H1 (cell line): ENCODE measurements around the gene WASL. TPM values are rescaled to one million over a fixed set of nuclear protein-coding genes. Genes with fewer than 3 reads are reported as not detected.

ENCODE experiments used
- CEBPB ChIP-seq: IDR thresholded peaks from 2 replicates; pipeline ENCODE4 v1.6.1; 2012; ENCODE audit warnings: low read depth, low read length
- CTBP2 ChIP-seq: IDR thresholded peaks from 2 replicates; pipeline ENCODE4 v1.7.0; 2011; ENCODE audit warnings: borderline replicate concordance, mild to moderate bottlenecking, moderate library complexity, mixed read lengths, low read length; ENCODE audit not compliant: insufficient read depth, insufficient read length
- FOSL1 ChIP-seq: IDR thresholded peaks from 2 replicates; pipeline ENCODE4 v1.6.1; 2011; ENCODE audit warnings: mild to moderate bottlenecking, low read depth, low read length, moderate library complexity; ENCODE audit not compliant: insufficient read depth
- GTF2F1 ChIP-seq: IDR thresholded peaks from 2 replicates; pipeline ENCODE4 v1.6.1; 2012; ENCODE audit warnings: low read depth, low read length, improper control_type of control experiment, borderline replicate concordance
- JUN ChIP-seq: IDR thresholded peaks from 2 replicates; pipeline ENCODE4 v1.6.1; 2011; ENCODE audit warnings: low read depth, mild to moderate bottlenecking, improper control_type of control experiment, low read length
- JUND ChIP-seq: IDR thresholded peaks from 2 replicates; pipeline ENCODE4 v1.6.1; 2011; ENCODE audit warnings: mild to moderate bottlenecking, improper control_type of control experiment, low read length
- NRF1 ChIP-seq: IDR thresholded peaks from 2 replicates; pipeline ENCODE4 v1.6.1; 2011; ENCODE audit warnings: mild to moderate bottlenecking, low read depth, low read length, improper control_type of control experiment
- RAD21 ChIP-seq, 2 experiments: IDR thresholded peaks in 1 of 2; conservative IDR thresholded peaks in 1 of 2; 2 replicates each; pipeline ENCODE4 v1.6.1; 2011; ENCODE audit warnings: low read depth in 2 of 2, low read length in 2 of 2, improper control_type of control experiment in 1 of 2, inconsistent platforms in 1 of 2, mild to moderate bottlenecking in 1 of 2, moderate library complexity in 1 of 2
- RBBP5 ChIP-seq: IDR thresholded peaks from 2 replicates; pipeline ENCODE4 v1.7.1; 2012; ENCODE audit warnings: low read depth, mild to moderate bottlenecking, inconsistent platforms, low read length, moderate library complexity, borderline replicate concordance
- SP2 ChIP-seq: IDR thresholded peaks from 2 replicates; pipeline ENCODE4 v1.6.1; 2012; ENCODE audit warnings: mild to moderate bottlenecking, low read length, inconsistent platforms
- SRF ChIP-seq: IDR thresholded peaks from 2 replicates; pipeline ENCODE4 v1.6.1; 2011; ENCODE audit warnings: mild to moderate bottlenecking, low read depth, low read length, moderate library complexity
- polyA plus RNA-seq, 7 experiments: library from polyadenylated mRNA; depleted of rRNA in 3 of 7; stranded (reverse) in 5 of 7; unstranded in 2 of 7; fragments of >200 nt in 5 of 7; fragments of 200-250 nt in 2 of 7; gene quantifications; 1 replicate in 5 of 7; 2 replicates in 1 of 7; 4 replicates in 1 of 7; pipeline versions ENCODE4 v1.2.1 to v1.2.3, GENCODE V29; 2011 to 2013; ENCODE audit warnings: missing spikeins in 2 of 7, mixed read lengths in 2 of 7
- total RNA-seq: library from RNA; stranded (reverse); fragmentation: NEBNext Ultra II Directional; extraction: Animal tissue kit (Norgen Biotek cat#: 25700); gene quantifications from 2 replicates; pipeline ENCODE4 v1.2.1, GENCODE V29; 2021
- TF ChIP-seq, protein P1 (sequence below): IDR thresholded peaks from 2 replicates; pipeline ENCODE4 v1.6.1; 2012; ENCODE audit warnings: inconsistent platforms

Gene WASL
- total and polyA plus RNA-seq, 2 of the 8 experiments (the other 6 are each of a cell fraction or from before 2014, with no cell fraction given) = 7.7 to 38.9 TPM

DNA sequence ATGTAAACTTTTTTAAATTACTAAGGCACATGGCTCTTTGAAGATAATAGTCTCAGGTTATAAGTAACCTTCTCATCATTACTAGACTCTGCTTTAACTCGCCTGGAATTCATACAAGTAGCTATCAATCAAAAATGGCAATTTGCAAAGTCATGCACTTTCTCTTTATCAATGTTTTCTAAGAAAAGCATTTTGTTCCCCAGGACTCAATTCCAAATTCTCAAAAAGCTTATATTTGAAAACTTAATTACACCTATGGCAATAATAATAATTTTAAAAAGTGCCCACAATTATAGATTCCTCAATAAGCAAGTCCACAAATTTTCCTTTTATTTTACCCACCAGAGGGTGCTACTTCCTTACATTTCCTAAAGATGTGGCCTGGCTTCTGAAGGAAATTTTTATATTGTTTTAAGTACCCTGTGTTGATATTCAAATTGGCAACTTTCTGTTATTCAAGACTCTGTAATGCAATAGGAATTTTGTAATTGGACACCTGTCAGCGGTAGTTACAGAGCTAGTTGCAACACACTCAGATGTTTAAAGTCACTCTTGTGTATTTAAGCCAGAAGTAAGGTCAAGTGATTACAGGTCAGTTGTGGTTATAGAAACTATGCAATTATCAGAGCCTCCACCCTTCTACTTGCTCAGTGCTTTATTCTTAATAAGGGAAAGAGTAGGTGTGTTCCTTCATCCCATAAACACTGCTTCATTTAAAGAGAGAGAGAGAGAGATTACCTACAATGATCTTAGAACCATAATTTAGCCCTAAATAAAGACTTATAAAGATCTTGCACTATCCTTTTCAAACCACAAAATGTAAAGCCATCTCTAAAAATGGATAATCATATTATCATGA lies 49.1 kb upstream of the WASL start (continued):
- TF ChIP-seq JUND (peak; percentile 69; the same call in 1 of the 2 replicates), CTBP2 (no peak), GTF2F1 (no peak), CEBPB (peak; percentile 95), SRF (no peak), FOSL1 (no peak), RBBP5 (no peak), JUN (peak; percentile 85; the same call in 1 of the 2 replicates), NRF1 (no peak), SP2 (no peak), RAD21 (IDR thresholded peaks at IDR 0.05 in 1 of 2, conservative IDR thresholded peaks at IDR 0.05 in 1 of 2; ENCODE audit: low read depth in 2 of 2, low read length in 2 of 2) (peak; percentile 72 to 79)
- TF ChIP-seq, protein P1, sequence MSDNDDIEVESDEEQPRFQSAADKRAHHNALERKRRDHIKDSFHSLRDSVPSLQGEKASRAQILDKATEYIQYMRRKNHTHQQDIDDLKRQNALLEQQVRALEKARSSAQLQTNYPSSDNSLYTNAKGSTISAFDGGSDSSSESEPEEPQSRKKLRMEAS = no peak
